ENCODE measurements around the gene RAB22A.

The RAB22A gene

DNA sequence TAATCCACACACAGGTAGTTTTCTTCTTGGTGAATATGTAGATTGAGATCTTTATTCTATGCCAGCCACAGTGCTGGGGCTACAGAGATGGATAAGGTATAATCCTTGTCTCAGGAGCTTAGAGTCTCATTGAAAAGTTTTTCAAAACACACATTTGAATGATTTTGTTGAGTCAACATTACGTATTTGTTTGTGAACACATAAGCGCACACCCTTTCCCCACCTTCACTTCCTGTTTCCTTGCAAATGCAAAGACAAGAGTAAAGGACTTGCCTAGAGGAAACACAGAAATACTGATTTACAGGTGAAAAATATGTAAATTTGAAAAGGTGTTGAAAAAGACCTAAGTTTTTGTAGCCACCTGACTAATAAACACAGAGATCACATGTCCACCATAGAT lies 107.3 kb downstream of the RAB22A start:
- no peak for DNase-seq
